Lung (tissue), 12 donors: ENCODE data around the gene CD226. TPM values are rescaled to one million over a fixed set of nuclear protein-coding genes. Genes with fewer than 3 reads are reported as not detected.

Experiments
- ATAC-seq: fragments of 200-7000 bp; cut with Tn5 transposase; one replicate; pipeline ENCODE4 v1.9.1; 2020; ENCODE audit warnings: moderate number of reproducible peaks; ENCODE audit not compliant: insufficient read depth, low FRiP score
- DNase-seq, 3 donors: peaks; one replicate each; pipeline ENCODE4 v3.0.0-alpha.2; 2013 to 2017
- H3K27ac ChIP-seq, 2 donors: one replicate each; pipeline ENCODE4 v1.5.1; 2013; ENCODE audit warnings: mild to moderate bottlenecking in 2 of 2, moderate library complexity in 2 of 2, control low read depth in 1 of 2, inconsistent platforms in 1 of 2, low read depth in 1 of 2, low read length in 1 of 2
- H3K27me3 ChIP-seq, 3 donors: one replicate each; pipeline ENCODE4 v1.5.1; 2013; ENCODE audit warnings: low read length in 2 of 3; ENCODE audit not compliant: control insufficient read depth in 3 of 3, insufficient read depth in 3 of 3
- H3K36me3 ChIP-seq, 4 donors: one replicate each; pipeline ENCODE4 v1.5.1; 2013; ENCODE audit warnings: low read length in 4 of 4, mild to moderate bottlenecking in 1 of 4, moderate library complexity in 1 of 4; ENCODE audit not compliant: control insufficient read depth in 4 of 4, insufficient read depth in 4 of 4
- H3K4me1 ChIP-seq, 5 donors: one replicate each; pipeline ENCODE4 v1.5.1; 2013; ENCODE audit warnings: low read length in 5 of 5, mild to moderate bottlenecking in 2 of 5, moderate library complexity in 1 of 5; ENCODE audit not compliant: control insufficient read depth in 5 of 5, insufficient read depth in 5 of 5
- H3K4me3 ChIP-seq: one replicate; pipeline ENCODE4 v1.5.1; 2013; ENCODE audit warnings: mild to moderate bottlenecking, control low read depth, moderate library complexity
- H3K9ac ChIP-seq, 2 donors: one replicate each; pipeline ENCODE4 v1.5.1; 2013; ENCODE audit warnings: low read length in 2 of 2, control low read depth in 1 of 2; ENCODE audit not compliant: insufficient read depth in 1 of 2
- H3K9me3 ChIP-seq, 4 donors: one replicate each; pipeline ENCODE4 v1.5.1; 2013; ENCODE audit warnings: low read length in 3 of 4, mild to moderate bottlenecking in 1 of 4, moderate library complexity in 1 of 4; ENCODE audit not compliant: control insufficient read depth in 4 of 4, insufficient read depth in 3 of 4
- CTCF ChIP-seq: IDR thresholded peaks from 2 replicates; pipeline ENCODE4 v1.5.1; 2012; ENCODE audit warnings: mild to moderate bottlenecking; ENCODE audit errors: control extremely low read depth, extremely low read depth
- WGBS, 2 donors: extraction: QIAGEN DNeasy Blood & Tissue Kit; methylation state at CpG; one replicate each; pipeline ENCODE4 v1.1.7; 2013; 5-methylcytosine and 5-hydroxymethylcytosine counted together
- polyA plus RNA-seq, 2 donors: library from polyadenylated mRNA; stranded (reverse); fragments of 200-250 nt; gene quantifications; one replicate each; pipeline ENCODE4 v1.2.1, GENCODE V29; 2013
- total RNA-seq, 2 donors: library from RNA; depleted of rRNA in 1 of 2; stranded (reverse); fragments of >200 nt in 1 of 2; gene quantifications; one replicate each; pipeline ENCODE4 v1.2.1, GENCODE V29; 2014 to 2021
- donor health status: control.
- donor health status: control.
- donor health status: Bipolar disorder and iron deficiency.
- donor health status: healthy.
- donor health status: DM: yes; HTN: yes; CAD: no.

Gene CD226
- total and polyA plus RNA-seq, 4 donors: 0.49 to 6.3 (median 2.7) TPM

- whole genome bisulfite sequencing, 2 donors: 90 to 93% methylated on average over 4 of the region's 4 CpGs
- H3K9ac ChIP-seq: no peak overlapping the region
Measured at GRCh38 chr18:69982417-69982816, 34.7 kb upstream of the CD226 start.

DNA sequence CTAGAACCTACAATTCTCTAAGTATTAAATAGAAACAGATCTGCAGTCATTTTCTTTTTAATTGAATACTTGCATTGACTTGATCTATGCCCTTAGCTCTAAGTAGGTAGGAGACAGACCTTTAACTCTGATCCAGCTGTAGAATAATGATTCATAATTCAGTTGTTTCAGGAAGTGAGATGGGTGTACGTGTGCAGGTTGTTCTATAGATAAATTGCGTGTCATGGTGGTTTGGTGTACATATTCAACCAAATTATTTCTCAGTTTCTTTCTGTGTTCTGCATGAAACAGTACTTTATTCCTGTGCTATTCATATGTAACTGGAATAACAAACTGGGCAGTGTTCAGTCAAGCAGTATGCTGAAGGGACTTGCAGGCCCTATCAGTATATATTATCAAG is 34.3 kb upstream of the CD226 start:
- Histone ChIP-seq H3K9me3 (peaks cover 0 to 11% (median 5%) of the 10 kb centered on the region in 4 donors), H3K9ac (no peak overlapping the region), H3K27me3 (no peaks in the 10 kb centered on the region), H3K4me1 (peaks cover 0 to 3% (median 0%) of the 10 kb centered on the region in 5 donors), H3K36me3 (peaks cover 0 to 3% (median 1%) of the 10 kb centered on the region in 4 donors), H3K4me3 (no peak overlapping the region), H3K27ac (no peak overlapping the region)
- ATAC-seq: no peak
- WGBS, 2 donors: 55 to 73% methylated on average over 2 of the region's 2 CpGs
- no peak for DNase-seq
- no peak for TF ChIP-seq CTCF

More at GRCh38 chr18:69982417-69982816, 34.7 kb upstream of the CD226 start:
- Histone ChIP-seq H3K4me1 (peaks cover 0 to 3% (median 0%) of the 10 kb centered on the region in 5 donors), H3K9me3 (peaks cover 0 to 7% (median 3%) of the 10 kb centered on the region in 4 donors), H3K27ac (no peak overlapping the region), H3K27me3 (no peaks in the 10 kb centered on the region), H3K4me3 (no peak overlapping the region), H3K36me3 (peaks cover 0 to 3% (median 1%) of the 10 kb centered on the region in 4 donors)
- no peak for DNase-seq
- no peak for TF ChIP-seq CTCF
- no peak for ATAC-seq

- no peak overlapping the region for H3K27ac ChIP-seq
- H3K36me3 ChIP-seq: peaks cover 0 to 3% (median 1%) of the 10 kb centered on the region in 4 donors
- 65 to 82% methylated on average over 3 of the region's 3 CpGs for WGBS, 2 donors
- no peaks in the 10 kb centered on the region for H3K27me3 ChIP-seq
- no peak overlapping the region for H3K4me3 ChIP-seq
- peaks cover 0 to 14% (median 9%) of the 10 kb centered on the region in 4 donors for H3K9me3 ChIP-seq
- no peak for DNase-seq
- H3K9ac ChIP-seq: no peak overlapping the region
- ATAC-seq: no peak
- peaks cover 0 to 3% (median 0%) of the 10 kb centered on the region in 5 donors for H3K4me1 ChIP-seq
- no peak for TF ChIP-seq CTCF
Measured at GRCh38 chr18:69980982-69981804, 33.5 kb upstream of the CD226 start.
